B cell (primary cell): Measurements from ENCODE around the gene GPC2. TPM values are rescaled to one million over a fixed set of nuclear protein-coding genes. Genes with fewer than 3 reads are reported as not detected.

Source experiments
- ATAC-seq: fragments of 200-7000 bp; cut with Tn5 transposase; one replicate; pipeline ENCODE4 v1.10.0; 2021; ENCODE audit warnings: low read depth, mild to moderate bottlenecking, moderate number of reproducible peaks, moderate library complexity
- CTCF ChIA-PET: fragments of 350-600 bp; sonication (Branson Sonifier 250); formaldehyde crosslinking; loops from one replicate; lab custom pipeline; 2021; ENCODE audit warnings: antibody characterized with exemption, inconsistent platforms; lab: Charles Lee
- POLR2A ChIA-PET: fragments of 350-600 bp; sonication (Branson Sonifier 250); formaldehyde crosslinking; loops from one replicate; lab custom pipeline; 2021; ENCODE audit warnings: antibody characterized with exemption; lab: Charles Lee
- DNase-seq: peaks from one replicate; pipeline ENCODE4 v3.0.0; 2013
- H2AFZ ChIP-seq: 2 replicates; pipeline ENCODE4 v1.6.1; 2012; ENCODE audit warnings: mild to moderate bottlenecking, low read depth, low read length; ENCODE audit not compliant: insufficient read depth, poor library complexity, severe bottlenecking
- H3K27ac ChIP-seq, 2 donors: 1 replicate in 1 of 2; 2 replicates in 1 of 2; pipeline ENCODE4 v1.5.1; 2012 to 2013; ENCODE audit warnings: low read length in 2 of 2, mild to moderate bottlenecking in 2 of 2, moderate library complexity in 1 of 2
- H3K27me3 ChIP-seq, 4 experiments: fragments of 200-600 bp in 1 of 4; sonication (generic) in 1 of 4; replicated peaks in 1 of 4; 1 replicate in 2 of 4; 2 replicates in 2 of 4; pipeline versions ENCODE4 v1.6.1 to v1.7.0; 2013 to 2016; ENCODE audit warnings: low read length in 3 of 4, mild to moderate bottlenecking in 2 of 4, mixed read lengths in 1 of 4, moderate library complexity in 1 of 4; ENCODE audit not compliant: insufficient read depth in 4 of 4, control insufficient read depth in 3 of 4; ENCODE audit errors: control extremely low read depth in 1 of 4
- H3K36me3 ChIP-seq, 2 experiments: replicated peaks in 1 of 2; 1 replicate in 1 of 2; 2 replicates in 1 of 2; pipeline versions ENCODE4 v1.6.1 to v1.7.1; 2013; ENCODE audit warnings: low read length in 1 of 2; ENCODE audit not compliant: insufficient read depth in 2 of 2, control insufficient read depth in 1 of 2; ENCODE audit errors: control extremely low read depth in 1 of 2, extremely low read depth in 1 of 2
- H3K4me1 ChIP-seq, 2 donors: fragments of 200-600 bp in 1 of 2; sonication (generic) in 1 of 2; 1 replicate in 1 of 2; 2 replicates in 1 of 2; pipeline versions ENCODE4 v1.5.1 to v1.6.1; 2013 to 2017; ENCODE audit warnings: low read length in 2 of 2; ENCODE audit not compliant: control insufficient read depth in 2 of 2, insufficient read depth in 2 of 2
- H3K4me2 ChIP-seq: replicated peaks from 2 replicates; pipeline ENCODE3; 2012; ENCODE audit warnings: mild to moderate bottlenecking, low read depth, low read length; ENCODE audit not compliant: poor library complexity, severe bottlenecking
- H3K4me3 ChIP-seq, 5 experiments: fragments of 200-600 bp in 1 of 5; sonication (generic) in 1 of 5; 1 replicate in 3 of 5; 2 replicates in 2 of 5; pipeline versions ENCODE4 v1.5.1 to v1.7.0; 2011 to 2016; ENCODE audit warnings: low read length in 4 of 5, mild to moderate bottlenecking in 4 of 5, low read depth in 2 of 5, control low read depth in 1 of 5, moderate library complexity in 1 of 5; ENCODE audit not compliant: insufficient read depth in 1 of 5; ENCODE audit errors: control extremely low read depth in 1 of 5, extremely low read depth in 1 of 5
- H3K79me2 ChIP-seq: fragments of 200-600 bp; sonication (generic); one replicate; pipeline ENCODE4 v1.6.0; 2016; ENCODE audit warnings: low read length; ENCODE audit not compliant: control insufficient read depth, insufficient read depth
- H3K9ac ChIP-seq: fragments of 200-600 bp; sonication (generic); 2 replicates; pipeline ENCODE4 v1.6.1; 2017; ENCODE audit warnings: mild to moderate bottlenecking, low read length, moderate library complexity
- H3K9me3 ChIP-seq, 3 donors: one replicate each; pipeline versions ENCODE4 v1.6.1 to v1.7.1; 2013; ENCODE audit warnings: low read length in 2 of 3; ENCODE audit not compliant: control insufficient read depth in 2 of 3, insufficient read depth in 1 of 3; ENCODE audit errors: control extremely low read depth in 1 of 3
- H4K20me1 ChIP-seq: 2 replicates; pipeline ENCODE4 v1.6.0; 2012; ENCODE audit warnings: mild to moderate bottlenecking, low read length; ENCODE audit not compliant: insufficient read depth, control insufficient read depth, poor library complexity, severe bottlenecking
- H3K27ac Mint-ChIP-seq: one replicate; pipeline ENCODE4 v1.8.0; 2021; ENCODE audit warnings: mixed read lengths
- H3K27me3 Mint-ChIP-seq: one replicate; pipeline ENCODE4 v1.8.0; 2021; ENCODE audit warnings: mixed read lengths
- H3K4me1 Mint-ChIP-seq: one replicate; pipeline ENCODE4 v1.8.0; 2021; ENCODE audit warnings: mixed read lengths
- H3K4me3 Mint-ChIP-seq: one replicate; pipeline ENCODE4 v1.8.0; 2021; ENCODE audit warnings: mixed read lengths
- H3K9me3 Mint-ChIP-seq: one replicate; pipeline ENCODE4 v1.8.0; 2022; ENCODE audit warnings: mixed read lengths; ENCODE audit not compliant: insufficient read depth
- CTCF ChIP-seq: fragments of 200-600 bp; IDR thresholded peaks from one replicate; pipeline ENCODE4 v1.8.0; 2022; ENCODE audit warnings: antibody characterized with exemption, mild to moderate bottlenecking
- EZH2 ChIP-seq: IDR thresholded peaks from 2 replicates; pipeline ENCODE4 v1.6.1; 2012; ENCODE audit warnings: borderline replicate concordance, low read depth, mild to moderate bottlenecking, moderate library complexity, low read length; ENCODE audit not compliant: insufficient read depth, poor library complexity, severe bottlenecking
- WGBS: methylation state at CpG from one replicate; pipeline ENCODE4 v1.1.5; 2013; ENCODE audit warnings: missing lambda C conversion rate; ENCODE audit not compliant: insufficient coverage; 5-methylcytosine and 5-hydroxymethylcytosine counted together
- intact Hi-C: fragments of 100-400 bp; cut with micrococcal nuclease; formaldehyde crosslinking; loops from one replicate; pipeline ENCODE4 v1.10.0; 2022
- polyA plus RNA-seq: library from polyadenylated mRNA; depleted of rRNA; stranded (reverse); fragments of >200 nt; gene quantifications from 2 replicates; pipeline ENCODE4 v1.2.3, GENCODE V29; 2012
- total RNA-seq, 2 donors: library from RNA; stranded (reverse); fragments of 120-200 nt in 1 of 2; gene quantifications; 1 replicate in 1 of 2; 2 replicates in 1 of 2; pipeline versions ENCODE4 v1.2.3 to v1.2.4, GENCODE V29; 2013 to 2022

The GPC2 gene
- total and polyA plus RNA-seq, 2 donors (not counting 1 experiment from before 2014, with no cell fraction given): 3.9 to 4.1 TPM

GRCh38 chr7:100157069-100157333 lies 20.2 kb downstream of the GPC2 start:
- ChIA-PET POLR2A (interaction anchor here (0.6 to 2.9 kb wide), 5 partner anchors 9 to 61 kb away, joined by 4 to 16 read pairs (median 7); partner anchors contain the start of genes GPC2 and LAMTOR4), CTCF (interaction anchor here (0.9 to 5.1 kb wide), 5 partner anchors 8 to 33 kb away, joined by 3 to 18 read pairs (median 3); partner anchors contain the start of gene LAMTOR4)
- Mint-ChIP-seq H3K4me3 (peak overlapping the region; percentile 87), H3K9me3 (no peaks in the 10 kb centered on the region), H3K27ac (peak overlapping the region; percentile 87), H3K27me3 (no peaks in the 10 kb centered on the region), H3K4me1 (peaks cover 45% of the 10 kb centered on the region)
- 69% methylated on average over 4 of the region's 5 CpGs for WGBS
- Histone ChIP-seq H4K20me1 (peaks cover 28% of the 10 kb centered on the region), H2AFZ (no peak overlapping the region), H3K9ac (no peak overlapping the region), H3K79me2 (peaks cover 37% of the 10 kb centered on the region), H3K4me2 (peak overlapping the region; percentile 92), H3K36me3 (peaks cover 0 to 49% of the 10 kb centered on the region in 2 experiments), H3K27ac (peak overlapping the region; percentile 54 to 84), H3K4me1 (peaks cover 29 to 41% of the 10 kb centered on the region in 2 donors), H3K4me3 (peak overlapping the region in 2 of 5 experiments; percentile 11 to 95), H3K27me3 (no peaks in the 10 kb centered on the region), H3K9me3 (no peaks in the 10 kb centered on the region)
- no peak for ATAC-seq
- intact Hi-C loops: loop anchor here (5.0 kb wide), 2 partner anchors 35 to 180 kb away; no protein-coding TSS in a partner anchor
- no peak for TF ChIP-seq CTCF
- TF ChIP-seq EZH2: no peak
- DNase-seq: peak; percentile 28

- CTCF ChIA-PET: interaction anchor here (0.9 to 5.1 kb wide), 5 partner anchors 8 to 34 kb away, joined by 3 to 18 read pairs (median 3); partner anchors contain the start of gene LAMTOR4
- WGBS: 67% methylated on average over 12 of the region's 16 CpGs
Observed at GRCh38 chr7:100156331-100157068, 20.7 kb downstream of the GPC2 start.

More at GRCh38 chr7:100156331-100157068, 20.7 kb downstream of the GPC2 start:
- H3K27me3 Mint-ChIP-seq: no peaks in the 10 kb centered on the region
- ATAC-seq (peak; percentile 20), DNase-seq (peak; percentile 58)
- POLR2A ChIA-PET: interaction anchor here (0.6 to 2.9 kb wide), 6 partner anchors 8 to 61 kb away, joined by 4 to 16 read pairs (median 7); partner anchors contain the start of genes GPC2 and LAMTOR4
- Histone ChIP-seq H3K9me3 (no peaks in the 10 kb centered on the region), H2AFZ (no peak overlapping the region), H3K4me2 (peak overlapping the region; percentile 92), H3K27me3 (no peaks in the 10 kb centered on the region), H3K4me3 (peak overlapping the region in 1 of 5 experiments; percentile 11), H3K79me2 (peaks cover 42% of the 10 kb centered on the region), H3K4me1 (peaks cover 34 to 46% of the 10 kb centered on the region in 2 donors), H3K27ac (peak overlapping the region; percentile 54 to 84), H3K9ac (no peak overlapping the region), H4K20me1 (peaks cover 28% of the 10 kb centered on the region), H3K36me3 (peaks cover 0 to 51% of the 10 kb centered on the region in 2 experiments)
- H3K4me1 Mint-ChIP-seq: peaks cover 50% of the 10 kb centered on the region
- no peaks in the 10 kb centered on the region for H3K9me3 Mint-ChIP-seq
- intact Hi-C loops: loop anchor here (5.0 kb wide), 2 partner anchors 36 to 181 kb away; no protein-coding TSS in a partner anchor
- peak overlapping the region; percentile 87 for H3K4me3 Mint-ChIP-seq
- H3K27ac Mint-ChIP-seq: peak overlapping the region; percentile 87
- TF ChIP-seq CTCF (no peak), EZH2 (no peak)
